Measurements from ENCODE around the gene MYCBPAP. TPM values are rescaled to one million over a fixed set of nuclear protein-coding genes. Genes with fewer than 3 reads are reported as not detected.

MYCBPAP gene, protein sequence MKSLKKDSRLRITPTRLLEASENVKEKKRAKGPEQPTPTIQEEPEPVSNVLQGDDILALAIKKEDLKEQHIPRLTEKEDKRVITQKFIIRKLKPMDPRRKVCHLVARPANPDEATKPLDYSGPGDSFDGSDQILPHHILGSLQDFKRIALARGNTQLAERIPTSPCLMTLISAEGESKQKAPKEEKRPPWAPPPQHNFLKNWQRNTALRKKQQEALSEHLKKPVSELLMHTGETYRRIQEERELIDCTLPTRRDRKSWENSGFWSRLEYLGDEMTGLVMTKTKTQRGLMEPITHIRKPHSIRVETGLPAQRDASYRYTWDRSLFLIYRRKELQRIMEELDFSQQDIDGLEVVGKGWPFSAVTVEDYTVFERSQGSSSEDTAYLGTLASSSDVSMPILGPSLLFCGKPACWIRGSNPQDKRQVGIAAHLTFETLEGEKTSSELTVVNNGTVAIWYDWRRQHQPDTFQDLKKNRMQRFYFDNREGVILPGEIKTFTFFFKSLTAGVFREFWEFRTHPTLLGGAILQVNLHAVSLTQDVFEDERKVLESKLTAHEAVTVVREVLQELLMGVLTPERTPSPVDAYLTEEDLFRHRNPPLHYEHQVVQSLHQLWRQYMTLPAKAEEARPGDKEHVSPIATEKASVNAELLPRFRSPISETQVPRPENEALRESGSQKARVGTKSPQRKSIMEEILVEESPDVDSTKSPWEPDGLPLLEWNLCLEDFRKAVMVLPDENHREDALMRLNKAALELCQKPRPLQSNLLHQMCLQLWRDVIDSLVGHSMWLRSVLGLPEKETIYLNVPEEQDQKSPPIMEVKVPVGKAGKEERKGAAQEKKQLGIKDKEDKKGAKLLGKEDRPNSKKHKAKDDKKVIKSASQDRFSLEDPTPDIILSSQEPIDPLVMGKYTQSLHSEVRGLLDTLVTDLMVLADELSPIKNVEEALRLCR
- under 1 TPM in 3 of 6 donors, not detected in 3; 0.14 to 0.75 (median 0.47) TPM for polyA plus RNA-seq (ENCODE audit: low read depth in 6 of 6)

DNA sequence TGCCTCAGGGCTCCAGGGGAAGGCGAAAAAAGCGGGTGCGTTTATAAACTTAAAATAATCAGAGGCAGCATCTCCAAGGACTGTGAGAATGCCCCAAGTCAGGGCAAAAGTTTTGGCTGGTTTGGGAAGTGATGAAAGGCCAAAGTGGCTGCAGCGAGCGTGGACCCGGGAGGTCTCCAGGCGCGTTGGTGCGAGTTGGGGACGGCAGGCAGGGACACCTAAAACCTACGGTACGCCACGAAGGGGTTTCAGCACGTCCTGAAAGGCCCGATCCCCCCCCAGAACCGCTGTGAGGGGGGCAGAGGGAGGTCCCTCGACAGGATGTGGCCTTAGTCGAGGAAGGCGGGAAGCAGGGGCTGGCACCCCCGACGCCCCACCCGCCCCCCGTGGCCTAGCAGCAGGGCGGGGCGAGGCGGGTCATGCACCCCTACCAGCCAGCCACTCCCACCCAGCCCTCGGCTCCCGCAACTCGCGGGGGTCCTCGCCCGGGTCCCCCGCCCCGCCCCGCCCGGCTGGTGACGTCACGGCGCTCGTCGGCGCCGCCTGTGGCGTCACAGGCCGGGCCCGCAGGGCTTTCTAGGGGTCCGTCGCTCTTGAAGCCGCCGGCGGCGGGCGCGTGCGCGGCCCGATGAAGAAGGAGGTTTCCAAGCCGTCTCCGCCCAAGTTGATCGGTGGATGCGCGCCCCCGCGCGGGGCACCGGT is at the start of gene MYCBPAP:
TSS of gene MYCBPAP (plus strand) at position 569 of the 702 bp plus-strand sequence. CDS start 236 bp downstream, outside the sequence.
- peaks cover 0 to 23% (median 13%) of the 10 kb centered on the region in 3 donors for H3K27me3 Mint-ChIP-seq
- H3K27ac Mint-ChIP-seq: peak within 1 kb of the TSS; percentile 47 to 97 (median 84)
- peak within 1 kb of the TSS; percentile 81 to 96 (median 92) for H3K4me3 Mint-ChIP-seq
- ATAC-seq (ENCODE audit: low read depth in 2 of 2) (peak; percentile 88 to 89), DNase-seq (peak; percentile 71)
- no peaks in the 10 kb centered on the region for H3K9me3 Mint-ChIP-seq
- no peaks in the 10 kb centered on the region for H3K36me3 Mint-ChIP-seq
- H3K4me1 Mint-ChIP-seq: peaks cover 8 to 17% (median 12%) of the 10 kb centered on the region in 3 donors

DNA sequence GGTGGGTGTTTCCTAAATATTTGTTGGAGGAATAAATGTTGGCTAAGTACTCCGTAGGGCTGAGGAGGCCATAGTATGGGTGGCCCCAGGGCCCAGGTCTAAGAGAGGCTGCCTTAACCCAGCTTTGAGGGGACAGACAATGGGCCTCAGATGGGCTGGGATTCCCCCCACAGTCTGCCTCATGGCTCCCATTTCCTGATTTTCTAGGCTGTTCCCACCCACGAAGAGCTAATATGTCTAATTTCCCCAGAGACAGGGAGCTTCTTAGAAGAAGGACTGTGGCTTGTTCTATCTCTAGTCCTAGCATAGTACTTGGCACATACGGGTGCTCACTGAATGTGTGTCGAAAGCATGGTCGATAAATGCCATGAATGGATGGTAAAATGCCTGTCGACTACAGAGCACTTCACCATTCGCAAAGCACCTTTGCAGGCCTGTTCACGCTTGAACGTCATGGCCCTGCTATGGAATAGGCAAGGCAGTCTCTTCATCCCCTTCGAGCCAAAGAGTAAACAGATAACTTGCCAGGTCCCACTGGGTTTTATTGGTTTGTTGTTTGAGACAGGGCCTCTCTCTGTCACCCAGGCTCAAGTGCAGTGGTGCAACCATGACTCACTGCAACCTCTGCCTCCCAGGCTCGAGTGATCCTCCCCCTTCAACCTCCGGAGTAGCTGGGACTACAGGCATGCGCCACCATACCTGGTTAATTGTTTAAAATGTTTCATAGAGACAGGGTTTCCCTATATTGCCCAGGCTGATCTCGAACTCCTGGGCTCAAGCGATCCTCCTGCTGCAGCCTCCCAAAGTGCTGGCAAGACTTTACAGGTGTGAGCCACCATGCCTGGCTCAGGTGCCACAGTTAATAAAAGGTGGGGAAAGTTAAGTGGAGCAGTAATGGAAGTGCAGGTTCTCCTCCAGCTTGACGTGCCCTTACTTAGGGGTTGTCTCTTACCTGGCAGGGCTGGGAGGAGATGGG is 49.2 kb upstream of the MYCBPAP start:
- Mint-ChIP-seq H3K4me1 (no peaks in the 10 kb centered on the region), H3K4me3 (no peak overlapping the region), H3K9me3 (no peaks in the 10 kb centered on the region), H3K27ac (peak overlapping the region in 1 of 6 donors; percentile 65), H3K36me3 (no peaks in the 10 kb centered on the region), H3K27me3 (no peaks in the 10 kb centered on the region)
- DNase-seq: no peak
- ATAC-seq (ENCODE audit: low read depth in 2 of 2): no peak

DNA sequence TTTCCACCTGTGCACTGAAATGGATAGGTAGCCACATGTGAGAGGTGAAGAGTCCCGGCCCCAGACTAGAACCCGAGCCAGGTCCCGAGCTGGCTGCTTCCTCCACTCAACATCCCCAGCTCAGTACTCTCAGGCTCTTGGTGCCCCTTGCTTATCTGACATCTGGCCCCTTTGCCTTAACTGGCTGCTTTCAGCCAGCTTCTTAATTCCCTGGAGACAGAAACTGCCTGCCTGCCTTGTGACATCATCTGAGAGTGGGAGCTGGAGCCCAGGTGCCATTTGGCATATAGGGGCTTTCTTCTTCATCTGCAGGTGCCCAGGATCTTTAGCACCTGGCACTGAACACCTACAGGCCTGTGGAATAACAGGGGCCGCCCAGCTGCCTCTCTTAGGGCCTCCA is 48.5 kb upstream of the MYCBPAP start:
- H3K27me3 Mint-ChIP-seq: no peaks in the 10 kb centered on the region
- H3K36me3 Mint-ChIP-seq: no peaks in the 10 kb centered on the region
- peaks cover 0 to 3% (median 0%) of the 10 kb centered on the region in 3 donors for H3K4me1 Mint-ChIP-seq
- no peak for ATAC-seq (ENCODE audit: low read depth in 2 of 2)
- no peak for DNase-seq
- H3K4me3 Mint-ChIP-seq: no peak overlapping the region
- peak overlapping the region in 2 of 6 donors; percentile 33 to 63 for H3K27ac Mint-ChIP-seq
- H3K9me3 Mint-ChIP-seq: no peaks in the 10 kb centered on the region

DNA sequence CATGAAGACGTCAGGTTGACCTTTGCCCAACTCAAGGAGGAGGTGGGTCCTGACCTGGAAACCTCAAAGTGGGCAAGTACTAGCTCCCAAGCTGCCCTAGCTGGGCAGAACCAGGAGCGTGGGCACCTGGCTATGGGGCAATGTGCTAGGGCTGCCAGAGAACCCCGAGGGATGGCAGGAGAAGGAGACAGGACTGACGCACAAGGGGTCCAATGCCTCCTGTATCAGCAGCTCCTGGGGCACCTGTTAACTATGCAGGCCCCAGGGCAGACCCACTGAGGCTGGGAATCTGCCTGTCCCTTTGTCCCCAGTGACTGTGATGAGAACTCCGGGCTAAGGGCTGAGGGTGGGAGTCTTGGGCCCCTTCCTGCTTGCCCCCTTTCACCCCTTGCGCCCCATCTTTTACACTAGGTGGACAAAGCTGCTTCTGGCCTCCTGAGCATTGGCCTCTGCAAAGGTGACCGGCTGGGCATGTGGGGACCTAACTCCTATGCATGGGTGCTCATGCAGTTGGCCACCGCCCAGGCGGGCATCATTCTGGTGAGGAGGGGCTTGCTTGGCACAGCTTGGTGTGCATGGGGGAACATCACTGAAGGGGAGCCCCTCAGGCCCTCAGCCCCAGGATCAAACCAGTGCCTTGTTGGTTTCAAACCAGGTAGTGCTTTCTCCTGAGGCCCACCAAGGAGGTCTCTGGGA is 47.3 kb upstream of the MYCBPAP start:
- Mint-ChIP-seq H3K9me3 (no peaks in the 10 kb centered on the region), H3K27ac (no peak overlapping the region), H3K4me1 (peaks cover 0 to 3% (median 0%) of the 10 kb centered on the region in 3 donors), H3K36me3 (no peaks in the 10 kb centered on the region), H3K4me3 (no peak overlapping the region), H3K27me3 (no peaks in the 10 kb centered on the region)
- no peak for ATAC-seq (ENCODE audit: low read depth in 2 of 2)
- DNase-seq: no peak

DNA sequence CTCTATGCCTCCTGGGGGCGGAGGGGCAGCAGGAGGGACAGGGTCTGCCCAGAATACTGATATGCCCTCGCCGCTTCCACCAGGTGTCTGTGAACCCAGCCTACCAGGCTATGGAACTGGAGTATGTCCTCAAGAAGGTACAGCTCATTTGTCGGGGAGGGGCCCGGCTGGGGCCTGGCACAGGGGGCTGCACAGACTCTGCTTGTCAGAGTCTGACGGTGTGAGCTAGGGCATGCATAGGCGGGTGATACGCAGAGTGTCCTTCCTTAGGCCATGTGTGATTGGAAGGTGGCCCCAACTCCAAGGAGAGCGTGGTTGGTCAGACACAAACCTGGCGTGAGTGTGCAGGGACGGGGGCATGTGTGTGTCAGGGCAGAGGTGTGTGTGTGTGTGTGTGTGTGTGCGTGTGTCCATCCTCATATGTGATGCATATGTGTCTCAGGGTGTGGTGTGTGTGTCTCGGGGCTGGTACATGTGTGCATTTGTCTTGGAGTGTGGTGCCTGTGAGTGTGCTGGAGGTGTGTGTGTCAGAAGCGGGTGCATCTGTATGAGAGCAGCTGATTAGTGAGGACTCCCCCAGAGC is 46.6 kb upstream of the MYCBPAP start:
- ATAC-seq (ENCODE audit: low read depth in 2 of 2) (no peak), DNase-seq (no peak)
- Mint-ChIP-seq H3K27me3 (peaks cover 0 to under 1% (median 0%) of the 10 kb centered on the region in 3 donors), H3K9me3 (no peaks in the 10 kb centered on the region), H3K36me3 (peaks cover 0 to under 1% of the 10 kb centered on the region in 2 donors), H3K4me3 (no peak overlapping the region), H3K27ac (peak overlapping the region in 2 of 6 donors; percentile 56 to 77), H3K4me1 (peaks cover 0 to 7% (median 3%) of the 10 kb centered on the region in 3 donors)

DNA sequence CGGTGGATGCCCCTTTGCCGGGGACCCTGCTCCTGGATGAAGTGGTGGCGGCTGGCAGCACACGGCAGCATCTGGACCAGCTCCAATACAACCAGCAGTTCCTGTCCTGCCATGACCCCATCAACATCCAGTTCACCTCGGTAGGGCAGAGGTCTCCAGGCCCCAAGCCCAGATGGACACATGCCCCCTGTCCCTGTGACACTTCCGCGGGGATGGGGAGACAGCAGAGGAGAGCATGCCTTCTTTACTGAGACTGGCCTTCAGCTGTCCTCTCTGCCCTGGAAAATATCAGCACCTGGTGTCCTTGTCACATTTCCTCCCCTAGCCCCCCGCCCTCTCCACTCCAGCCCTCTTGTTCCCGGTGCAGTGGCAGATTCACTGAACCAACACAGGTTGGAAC is 45.8 kb upstream of the MYCBPAP start:
- H3K9me3 Mint-ChIP-seq: no peaks in the 10 kb centered on the region
- H3K27ac Mint-ChIP-seq: no peak overlapping the region
- H3K27me3 Mint-ChIP-seq: peaks cover 2 to 9% (median 7%) of the 10 kb centered on the region in 3 donors
- ATAC-seq (ENCODE audit: low read depth in 2 of 2) (no peak), DNase-seq (no peak)
- peaks cover 0 to 12% (median 8%) of the 10 kb centered on the region in 3 donors for H3K4me1 Mint-ChIP-seq
- H3K36me3 Mint-ChIP-seq: peaks cover 0 to 8% of the 10 kb centered on the region in 2 donors
- H3K4me3 Mint-ChIP-seq: no peak overlapping the region

DNA sequence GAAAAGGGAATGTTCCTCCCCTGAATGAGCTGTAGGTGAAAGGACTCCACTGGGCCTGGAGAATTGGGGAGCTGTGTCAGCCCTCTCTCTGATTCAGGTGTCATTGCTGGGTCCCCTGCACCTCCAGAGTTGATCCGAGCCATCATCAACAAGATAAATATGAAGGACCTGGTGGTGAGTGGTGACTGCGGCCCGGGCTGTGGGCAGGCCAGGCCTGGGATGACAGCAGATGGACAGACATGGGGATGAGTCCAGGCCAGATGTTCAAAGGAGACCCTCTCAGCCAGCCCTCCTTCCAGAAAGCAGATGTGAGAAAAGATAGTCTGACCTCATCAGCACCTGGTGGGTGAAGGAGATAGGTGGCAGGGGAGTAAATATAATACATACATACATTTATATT is 44.1 kb upstream of the MYCBPAP start:
- Mint-ChIP-seq H3K9me3 (no peaks in the 10 kb centered on the region), H3K27ac (no peak overlapping the region), H3K4me1 (peaks cover 6 to 22% (median 8%) of the 10 kb centered on the region in 3 donors), H3K36me3 (peaks cover 0 to 13% of the 10 kb centered on the region in 2 donors), H3K27me3 (peaks cover 5 to 21% (median 18%) of the 10 kb centered on the region in 3 donors), H3K4me3 (no peak overlapping the region)
- ATAC-seq (ENCODE audit: low read depth in 2 of 2) (no peak), DNase-seq (no peak)

DNA sequence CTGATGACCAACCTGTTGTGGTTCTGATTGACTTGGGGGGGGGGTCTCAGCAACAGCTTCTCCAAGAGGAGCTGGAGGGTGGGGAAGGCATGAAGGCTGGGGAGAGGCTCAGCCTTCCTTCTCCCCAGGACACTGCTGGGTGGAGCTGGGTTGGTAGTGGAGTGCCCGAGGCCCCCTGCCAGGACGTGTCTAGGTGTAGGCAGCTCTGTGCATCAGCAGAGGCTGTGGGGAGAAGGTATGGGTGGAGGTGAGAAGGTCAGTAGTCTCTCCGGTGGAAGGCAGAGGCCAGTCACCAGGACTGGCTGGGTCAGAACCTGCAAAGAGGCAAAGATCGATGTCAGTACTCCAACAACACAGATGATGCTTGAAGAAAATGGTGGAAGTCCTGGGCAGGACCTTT is 43.5 kb upstream of the MYCBPAP start:
- no peak for ATAC-seq (ENCODE audit: low read depth in 2 of 2)
- no peak overlapping the region for H3K27ac Mint-ChIP-seq
- H3K4me1 Mint-ChIP-seq: peaks cover 6 to 22% (median 8%) of the 10 kb centered on the region in 3 donors
- no peaks in the 10 kb centered on the region for H3K9me3 Mint-ChIP-seq
- H3K4me3 Mint-ChIP-seq: no peak overlapping the region
- H3K36me3 Mint-ChIP-seq: peaks cover 0 to 13% of the 10 kb centered on the region in 2 donors
- H3K27me3 Mint-ChIP-seq: peaks cover 5 to 24% (median 23%) of the 10 kb centered on the region in 3 donors
- DNase-seq: no peak

DNA sequence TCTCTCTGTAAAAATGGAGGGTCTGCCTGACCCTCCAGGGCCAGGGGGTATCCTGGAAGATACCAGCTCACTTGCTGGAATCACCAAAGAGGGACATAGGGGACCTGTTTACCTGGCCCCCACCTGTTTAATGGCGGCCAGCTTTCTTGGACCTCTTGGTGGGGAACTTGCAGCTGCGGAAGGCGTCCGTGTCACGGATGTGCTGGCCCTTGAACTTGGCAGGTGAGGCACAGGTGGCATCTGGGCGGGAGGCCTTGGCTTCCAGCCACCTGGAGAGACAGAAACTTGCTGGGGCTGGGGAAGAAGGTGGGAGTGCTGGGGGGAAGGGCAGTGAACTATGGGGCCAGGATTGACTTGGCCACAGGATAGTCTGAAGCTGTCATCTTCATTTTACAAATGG is 43.1 kb upstream of the MYCBPAP start:
- DNase-seq: no peak
- Mint-ChIP-seq H3K27ac (no peak overlapping the region), H3K4me1 (peaks cover 6 to 22% (median 8%) of the 10 kb centered on the region in 3 donors), H3K4me3 (no peak overlapping the region), H3K27me3 (peaks cover 5 to 27% (median 27%) of the 10 kb centered on the region in 3 donors), H3K36me3 (peaks cover 0 to 13% of the 10 kb centered on the region in 2 donors), H3K9me3 (no peaks in the 10 kb centered on the region)
- ATAC-seq (ENCODE audit: low read depth in 2 of 2): no peak

DNA sequence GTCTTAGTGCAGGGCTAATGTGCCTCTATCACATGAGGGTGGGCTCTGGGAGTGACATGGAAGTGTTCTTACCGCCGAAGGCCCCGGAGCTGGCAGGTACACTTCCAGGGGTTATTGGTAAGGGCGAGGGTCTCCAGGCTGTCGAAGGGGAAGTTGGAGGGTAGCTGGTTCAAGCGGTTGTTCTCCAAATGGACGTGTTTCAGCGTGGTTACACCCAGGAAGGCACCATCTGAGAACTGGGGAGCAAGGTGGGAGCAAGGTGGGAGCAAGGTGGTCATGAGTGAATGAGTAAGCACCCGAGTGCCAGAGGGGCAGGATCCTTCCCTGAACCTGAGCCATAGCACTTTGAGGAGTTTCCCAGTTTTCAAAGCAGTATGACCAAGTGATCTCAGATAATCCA is 42.6 kb upstream of the MYCBPAP start:
- Mint-ChIP-seq H3K27ac (no peak overlapping the region), H3K27me3 (peaks cover 5 to 30% (median 29%) of the 10 kb centered on the region in 3 donors)

DNA sequence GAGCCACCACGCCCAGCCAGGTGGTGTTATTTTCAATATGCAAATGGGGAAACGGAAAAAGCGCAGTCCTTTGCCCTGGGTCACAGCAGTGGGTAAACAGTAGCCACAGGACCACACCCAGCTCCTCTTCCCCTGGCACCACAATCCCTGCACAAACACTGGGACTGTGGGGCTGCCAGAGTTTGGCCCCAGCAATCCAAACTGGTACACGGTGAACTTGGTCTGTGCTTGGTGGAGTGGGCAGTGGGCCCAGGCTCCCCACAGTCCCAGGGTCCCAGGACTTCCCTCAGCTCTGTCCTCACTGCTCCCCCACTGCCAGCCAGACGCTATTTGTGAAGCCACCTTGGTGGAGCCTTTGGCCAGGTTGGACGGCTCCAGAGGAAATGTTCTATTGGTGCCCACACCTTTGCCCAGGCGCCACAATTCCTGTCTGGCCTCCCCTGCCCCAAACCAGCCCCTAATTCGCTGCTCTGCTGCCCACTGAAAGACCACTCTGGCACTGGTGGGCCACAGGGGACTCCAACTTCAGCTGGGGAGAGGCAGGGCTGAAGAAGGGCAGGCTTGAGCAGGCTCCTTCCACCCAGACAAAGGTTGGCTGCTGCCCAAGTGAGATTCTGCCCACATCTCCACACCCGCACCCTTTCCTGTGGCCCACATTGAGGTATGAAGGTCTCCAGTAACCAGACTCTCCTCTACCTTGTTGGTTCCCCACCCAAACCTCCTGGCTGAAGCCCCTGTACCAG is 41.7 kb upstream of the MYCBPAP start:
- Mint-ChIP-seq H3K36me3 (peaks cover 0 to 14% of the 10 kb centered on the region in 2 donors), H3K27me3 (peaks cover 5 to 34% (median 30%) of the 10 kb centered on the region in 3 donors), H3K9me3 (no peaks in the 10 kb centered on the region), H3K4me3 (peak overlapping the region in 2 of 8 donors; percentile 67 to 69), H3K4me1 (peaks cover 6 to 22% (median 8%) of the 10 kb centered on the region in 3 donors), H3K27ac (peak overlapping the region in 1 of 6 donors; percentile 67)
- ATAC-seq (ENCODE audit: low read depth in 2 of 2) (no peak), DNase-seq (no peak)

More for the DNA sequence above, 42.6 kb upstream of the MYCBPAP start:
- no peak for ATAC-seq (ENCODE audit: low read depth in 2 of 2)
- no peak overlapping the region for H3K4me3 Mint-ChIP-seq
- no peak for DNase-seq
- H3K36me3 Mint-ChIP-seq: peaks cover 0 to 13% of the 10 kb centered on the region in 2 donors
- peaks cover 6 to 22% (median 8%) of the 10 kb centered on the region in 3 donors for H3K4me1 Mint-ChIP-seq
- H3K9me3 Mint-ChIP-seq: no peaks in the 10 kb centered on the region
